GM18502 (cell line): ENCODE data around the gene KCTD20.
"Not testable (repeated sequence)": the region's sequence is repeated elsewhere in the genome, so short reads cannot be mapped to it uniquely, and the experiment has no call there.

Experiments
- ATAC-seq: cut with Tn5 transposase; IDR thresholded peaks from one replicate; pipeline ENCODE4 v1.9.1; 2021; ENCODE audit warnings: mild to moderate bottlenecking; ENCODE audit not compliant: unreplicated experiment, poor library complexity

Gene KCTD20

DNA sequence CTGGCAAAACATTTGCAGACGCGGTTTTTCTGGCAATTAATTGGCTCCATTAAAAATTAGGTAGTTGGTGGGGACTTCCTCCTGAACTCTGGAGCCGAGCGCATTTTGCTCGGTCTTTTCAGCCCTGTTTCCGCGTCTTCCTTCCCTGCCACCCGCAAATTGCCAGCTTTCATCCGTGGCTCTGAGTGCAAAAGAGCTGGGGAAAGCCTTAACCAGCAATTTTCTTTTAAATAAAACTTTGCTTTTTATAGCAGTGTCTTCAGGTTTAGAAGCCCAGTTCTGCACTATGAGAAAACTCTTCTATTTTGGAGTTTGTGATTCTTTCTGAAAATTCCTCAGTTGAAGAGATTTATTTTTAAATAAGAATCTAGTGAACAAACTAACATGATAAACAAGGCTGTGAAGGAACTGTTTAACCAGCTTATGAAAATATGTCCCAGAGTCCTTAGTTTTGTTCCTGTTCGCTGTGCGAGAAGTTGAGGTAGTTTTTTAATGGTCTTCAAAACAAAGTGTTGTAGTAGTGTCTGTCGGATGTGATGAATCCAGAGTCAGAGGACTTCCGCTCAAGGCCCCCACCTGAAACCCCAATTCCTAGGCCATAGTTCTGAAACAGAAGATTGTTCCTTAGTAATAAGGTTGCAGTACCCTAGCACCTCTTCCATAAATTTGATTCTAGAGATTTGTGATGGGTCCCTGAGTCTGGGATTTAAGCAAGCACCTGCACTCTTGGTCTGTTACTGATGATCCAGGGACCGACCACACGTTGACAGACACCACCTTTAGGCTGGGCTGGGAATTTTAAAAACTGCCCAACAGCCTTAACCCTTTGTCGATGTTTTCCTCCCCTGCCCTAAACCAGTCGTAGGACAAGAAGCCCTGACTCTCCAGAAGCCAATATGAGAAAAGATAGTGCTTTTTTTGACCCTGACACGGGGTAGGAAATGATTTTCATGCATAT lies 950 bp downstream of the KCTD20 start:
- ATAC-seq, result no peak

DNA sequence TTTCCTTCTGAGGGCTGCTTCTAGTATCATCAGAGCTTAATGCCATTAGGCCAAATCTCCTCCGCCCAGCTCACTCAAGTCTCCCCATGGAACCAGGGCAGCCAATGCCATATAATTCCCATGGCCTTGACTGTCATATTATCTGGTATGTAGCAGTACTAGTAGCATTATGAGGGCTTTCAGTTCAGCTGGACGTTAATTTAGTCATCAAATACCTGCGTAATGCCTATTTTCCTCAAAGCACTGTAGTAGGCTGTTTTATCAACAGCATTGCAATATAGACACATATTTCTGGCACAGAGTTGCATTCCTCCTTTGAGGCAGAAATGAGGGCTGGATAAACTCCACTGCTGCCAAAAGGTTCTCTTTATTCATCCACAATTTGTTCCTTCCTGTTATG lies 1.7 kb downstream of the KCTD20 start:
- ATAC-seq, result no peak

DNA sequence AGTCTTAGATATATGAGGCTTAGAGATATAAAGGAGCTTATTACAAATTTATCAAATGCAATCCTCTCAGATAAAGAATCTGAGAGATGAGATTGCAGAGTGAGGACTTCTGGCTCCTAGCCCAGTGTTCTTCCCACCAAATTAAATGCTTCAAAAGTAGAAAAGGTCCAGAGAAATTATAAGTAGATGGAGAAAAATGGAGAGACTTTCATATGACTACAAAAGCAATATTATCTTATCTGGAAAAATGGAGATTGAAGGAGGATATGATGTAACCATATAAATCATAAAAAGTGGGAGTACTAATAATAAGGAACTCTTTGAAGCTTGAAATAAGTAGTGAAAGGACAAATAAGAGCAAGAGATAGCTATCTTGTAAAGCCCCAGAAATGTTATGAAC lies 2.8 kb downstream of the KCTD20 start:
- no peak for ATAC-seq

DNA sequence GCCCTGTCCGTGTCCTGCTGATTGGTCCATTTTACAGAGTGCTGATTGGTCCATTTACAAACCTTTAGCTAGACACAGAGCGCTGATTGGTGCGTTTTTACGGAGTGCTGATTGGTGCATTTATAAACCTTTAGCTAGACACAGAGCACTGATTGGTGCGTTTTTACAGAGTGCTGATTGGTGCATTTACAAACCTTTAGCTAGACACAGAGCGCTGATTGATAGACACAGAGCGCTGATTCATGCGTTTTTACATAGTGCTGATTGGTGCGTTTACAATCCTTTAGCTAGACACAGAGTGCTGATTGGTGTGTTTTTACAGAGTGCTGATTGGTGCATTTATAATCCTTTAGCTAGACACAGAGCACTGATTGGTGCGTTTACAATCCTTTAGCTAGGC lies 6.4 kb downstream of the KCTD20 start:
- ATAC-seq, result not testable (repeated sequence)

DNA sequence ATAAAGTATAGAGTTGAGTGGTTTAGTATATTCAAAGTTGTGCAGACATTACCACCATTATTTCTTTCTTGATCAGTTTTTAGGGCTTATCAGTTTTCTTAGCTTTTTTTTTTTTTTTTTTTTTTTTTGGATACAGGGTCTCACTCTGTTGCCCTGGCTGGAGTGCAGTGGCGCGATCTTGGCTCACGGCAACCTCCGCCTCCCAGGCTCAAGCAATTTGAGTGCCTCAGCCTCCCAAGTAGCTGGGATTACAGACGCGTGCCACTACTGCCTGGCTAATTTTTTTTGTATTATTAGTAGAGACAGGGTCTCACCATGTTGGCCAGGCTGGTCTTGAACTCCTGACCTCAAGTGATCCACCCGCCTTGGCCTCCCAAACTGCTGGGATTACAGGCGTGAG lies 10.1 kb downstream of the KCTD20 start:
- ATAC-seq, result not testable (repeated sequence)

DNA sequence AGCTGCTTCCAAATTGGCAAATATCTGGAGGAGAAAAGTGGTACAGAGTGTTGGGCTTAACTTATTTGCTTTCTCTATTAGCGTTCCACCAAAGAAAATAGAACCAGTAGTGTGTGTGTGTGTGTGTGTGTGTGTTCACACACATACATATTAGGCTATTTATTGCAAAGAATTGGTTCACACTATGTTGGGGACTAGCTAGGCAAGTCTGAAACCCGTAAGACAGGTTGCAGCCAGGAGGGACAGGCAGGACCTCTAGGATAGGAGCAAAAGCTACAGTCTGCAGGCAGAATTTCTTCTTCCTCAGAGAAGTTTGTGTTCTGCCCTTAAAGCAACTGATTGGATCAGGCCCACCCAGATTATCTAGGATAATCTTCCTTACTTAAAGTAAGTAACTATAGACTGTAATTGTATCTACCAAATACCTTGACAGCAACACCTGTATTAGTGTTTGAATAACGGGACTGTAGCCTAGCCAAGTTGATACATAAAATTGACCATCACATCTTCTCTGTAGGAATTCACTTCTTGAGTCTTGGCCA lies 12.8 kb downstream of the KCTD20 start:
- no peak for ATAC-seq

DNA sequence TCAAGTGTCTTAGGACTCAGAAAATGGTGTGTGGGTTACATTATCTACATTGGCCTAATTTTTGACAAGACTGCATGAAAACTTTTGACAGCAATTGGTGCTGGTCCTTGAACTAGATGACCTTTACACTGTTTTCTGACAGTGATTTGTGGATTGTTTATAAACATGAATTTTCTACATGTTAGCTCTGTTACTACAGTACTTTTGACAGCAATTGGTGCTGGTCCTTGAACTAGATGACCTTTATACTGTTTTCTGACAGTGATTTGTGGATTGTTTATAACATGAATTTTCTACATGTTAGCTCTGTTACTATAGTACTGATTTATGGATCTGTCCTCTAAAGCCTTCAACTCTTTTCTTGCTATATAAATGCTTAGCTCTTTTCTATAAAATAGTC lies 16.7 kb downstream of the KCTD20 start:
- ATAC-seq, result no peak

DNA sequence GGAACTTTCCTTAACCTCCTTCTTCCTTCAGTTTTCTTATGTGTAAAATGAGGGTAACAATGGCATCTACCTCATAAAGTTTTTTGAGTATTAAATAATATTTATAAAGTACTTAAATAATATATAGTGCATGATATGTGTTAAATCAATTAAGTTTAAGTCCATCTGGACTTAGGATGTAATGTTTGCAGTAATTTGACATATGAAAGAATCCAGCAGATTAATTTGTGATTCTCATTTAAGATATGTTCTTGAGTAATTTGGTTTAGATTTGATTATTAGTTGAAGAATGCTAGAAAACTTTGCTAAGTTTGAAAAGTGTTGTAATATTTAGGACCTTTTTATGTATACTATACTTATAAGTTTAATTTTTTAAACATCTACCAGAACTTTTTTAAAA lies 18.1 kb downstream of the KCTD20 start:
- ATAC-seq, result no peak

DNA sequence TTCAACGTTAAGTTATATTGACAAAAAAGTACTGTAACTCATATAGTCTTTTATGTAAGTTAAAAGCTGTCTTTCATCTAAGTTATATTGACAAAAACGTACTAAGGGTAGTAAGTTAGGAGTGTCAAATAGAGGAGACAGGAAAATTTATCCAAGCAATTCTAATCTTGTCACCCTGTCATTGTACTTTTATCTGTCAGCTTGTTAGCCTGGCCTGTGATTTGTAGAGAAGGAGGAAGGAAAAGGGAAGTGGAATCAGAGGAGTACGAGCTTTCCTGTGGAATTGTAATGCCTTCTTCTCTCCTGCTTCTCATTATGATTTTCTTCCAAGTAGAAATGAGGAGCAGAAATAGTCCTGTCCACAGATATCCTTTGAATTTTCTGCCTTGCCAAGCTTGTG lies 18.8 kb downstream of the KCTD20 start:
- ATAC-seq, result no peak

DNA sequence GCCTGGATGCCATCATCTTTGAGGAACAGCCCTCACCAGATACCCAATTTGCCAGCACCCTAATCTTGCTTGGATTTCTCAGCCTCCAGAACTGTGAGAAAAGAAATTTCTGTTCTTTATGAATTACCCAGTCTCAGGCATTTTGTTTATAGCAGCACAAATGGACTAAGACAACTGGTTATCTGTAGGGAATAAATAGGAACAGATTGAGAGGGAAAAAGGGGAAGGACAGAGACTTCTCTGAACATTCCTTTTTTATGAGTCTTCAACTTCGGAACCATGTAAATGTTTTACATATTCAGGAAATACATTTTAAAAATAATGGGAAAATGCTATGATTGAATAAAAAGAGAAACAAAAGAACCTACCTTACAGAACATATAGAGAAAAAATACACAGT lies 20.9 kb downstream of the KCTD20 start:
- ATAC-seq, result no peak

DNA sequence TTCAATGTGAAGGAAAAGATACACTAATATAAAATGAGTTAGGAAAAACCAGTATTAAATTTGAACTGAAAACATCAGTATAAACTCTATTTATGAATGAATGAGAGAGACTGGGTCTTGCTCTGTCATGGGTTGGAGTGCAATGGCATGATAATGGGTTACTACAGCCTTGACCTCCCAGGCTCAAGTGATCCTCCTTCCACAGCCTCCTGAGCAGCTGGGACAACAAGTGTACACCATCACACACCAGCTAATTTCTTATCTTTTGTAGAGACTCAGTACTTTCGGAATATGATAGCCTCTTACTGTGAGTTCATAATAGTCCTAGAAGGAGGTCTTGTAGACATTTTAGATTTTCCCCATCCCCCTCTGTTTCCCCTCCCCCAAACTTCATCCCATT lies 21.4 kb downstream of the KCTD20 start:
- no peak for ATAC-seq

DNA sequence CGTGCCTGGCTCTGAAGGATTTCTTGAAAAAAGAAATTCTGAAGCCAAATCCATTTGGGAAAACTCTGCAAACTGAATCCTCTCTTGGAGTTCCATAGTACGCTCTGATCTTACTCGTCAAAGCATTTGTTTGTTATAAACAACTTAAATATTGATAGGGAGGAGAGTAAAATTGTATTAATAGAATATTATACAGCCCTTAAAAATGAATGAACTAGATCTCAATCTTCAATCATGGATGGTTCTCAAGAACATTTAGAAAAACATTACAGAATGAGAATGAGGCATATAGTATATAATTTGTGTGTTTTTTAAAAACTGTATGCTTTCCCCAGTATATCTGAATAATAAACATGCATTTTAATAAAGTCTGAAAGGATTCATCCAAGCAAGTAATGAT lies 24.8 kb downstream of the KCTD20 start:
- no peak for ATAC-seq

DNA sequence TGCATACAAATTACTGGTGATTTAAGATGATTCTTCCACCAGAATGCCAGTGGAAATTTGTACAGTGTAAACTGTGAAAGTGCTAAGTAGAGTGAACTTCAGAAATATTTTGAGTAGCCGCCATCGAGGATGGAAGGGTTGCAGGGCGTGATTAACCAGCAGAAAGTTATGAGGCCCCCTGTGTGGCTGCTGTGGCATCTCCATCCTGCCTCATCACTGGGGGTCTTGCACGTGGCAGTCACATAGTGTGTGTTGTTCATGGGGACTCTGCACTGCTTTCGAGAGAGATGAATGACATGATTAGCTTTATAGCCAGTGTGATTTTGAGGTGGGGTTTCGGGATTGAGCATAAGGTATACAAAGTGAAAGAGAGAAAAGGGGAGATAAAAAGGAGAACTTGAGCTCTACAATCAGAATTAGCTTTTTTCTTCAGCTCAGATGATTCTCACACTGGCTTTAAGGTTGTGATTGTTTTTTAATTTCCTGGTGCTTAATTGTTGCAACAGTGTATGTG lies 26.4 kb downstream of the KCTD20 start:
- ATAC-seq, result no peak

DNA sequence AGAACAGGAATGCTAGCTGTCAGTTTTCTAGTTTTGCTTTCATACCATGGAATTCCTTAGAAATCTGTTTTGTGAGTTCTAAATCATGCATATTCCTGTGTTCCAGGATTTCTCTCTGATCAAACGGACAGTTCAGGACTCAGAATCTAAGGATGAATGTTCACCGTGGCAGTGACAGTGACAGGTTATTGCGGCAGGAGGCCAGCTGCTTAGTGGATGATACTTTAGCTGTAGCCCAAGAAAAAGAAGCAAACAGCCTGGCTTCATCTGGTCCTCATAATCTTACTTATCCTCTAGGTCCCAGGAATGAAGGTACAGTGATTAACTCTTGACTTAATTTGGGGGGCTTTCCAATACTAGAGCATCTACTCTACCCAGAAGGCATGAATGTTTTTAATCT lies 27.1 kb downstream of the KCTD20 start:
- ATAC-seq, result no peak

DNA sequence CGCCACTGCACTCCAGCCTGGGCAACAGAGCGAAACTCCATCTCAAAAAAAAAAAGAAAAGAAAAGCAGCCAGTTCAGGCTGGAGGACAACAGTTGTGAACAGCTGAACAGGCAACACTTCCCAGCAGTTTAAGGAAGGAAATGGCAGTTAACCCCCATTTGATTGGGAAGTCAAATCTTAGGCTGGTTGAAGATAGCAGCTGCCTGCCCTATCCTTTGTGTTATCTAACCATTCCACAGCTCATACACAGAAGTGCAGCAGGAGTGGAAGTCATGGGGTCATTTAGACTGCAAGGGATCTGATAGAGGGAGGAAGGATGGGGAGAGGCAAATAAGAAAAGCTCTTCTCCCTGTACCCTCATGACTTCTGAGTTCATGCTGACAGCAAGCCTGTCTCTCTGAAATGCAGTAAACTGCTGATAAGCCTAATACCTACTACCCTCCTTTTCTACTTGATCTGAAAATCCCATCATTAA lies 35.3 kb downstream of the KCTD20 start:
- ATAC-seq, result no peak

DNA sequence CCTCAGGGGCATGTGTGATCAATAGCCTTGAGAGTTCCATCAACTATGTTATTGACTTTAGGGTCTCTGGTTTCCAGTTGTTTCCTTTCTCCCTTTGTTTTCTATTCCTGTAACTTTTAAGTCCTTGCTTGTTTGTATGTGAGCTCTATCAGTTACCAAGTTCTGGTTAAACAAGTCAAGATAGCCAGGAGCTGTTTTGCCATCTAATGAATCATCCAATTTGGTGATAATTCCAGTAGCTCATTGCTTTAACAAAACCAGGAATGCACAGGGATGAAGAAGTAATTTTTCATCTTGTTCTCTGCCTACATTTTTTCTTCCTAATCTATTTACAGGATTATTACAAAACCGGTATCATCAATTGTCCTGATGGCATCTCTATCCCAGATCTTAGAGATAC lies 36.5 kb downstream of the KCTD20 start:
- ATAC-seq, result no peak

DNA sequence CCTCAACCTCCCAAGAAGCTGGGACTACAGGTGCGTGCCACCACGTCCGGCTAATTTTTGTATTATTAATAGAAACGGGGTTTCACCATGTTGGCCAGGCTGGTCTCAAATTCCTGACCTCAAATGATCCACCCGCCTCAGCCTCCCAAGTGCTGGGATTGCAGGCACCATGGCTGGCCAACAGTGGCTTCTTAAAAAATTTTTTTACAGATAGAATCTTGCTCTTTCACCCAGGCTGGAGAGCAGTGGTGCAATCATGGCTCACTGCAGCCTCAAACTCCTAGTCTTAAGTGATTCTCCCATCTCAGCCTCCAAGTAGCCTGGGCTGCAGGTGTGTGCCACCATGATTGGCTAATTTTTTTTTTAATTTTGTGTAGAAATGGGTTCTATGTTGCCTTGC lies 40.5 kb downstream of the KCTD20 start:
- ATAC-seq, result not testable (repeated sequence)

DNA sequence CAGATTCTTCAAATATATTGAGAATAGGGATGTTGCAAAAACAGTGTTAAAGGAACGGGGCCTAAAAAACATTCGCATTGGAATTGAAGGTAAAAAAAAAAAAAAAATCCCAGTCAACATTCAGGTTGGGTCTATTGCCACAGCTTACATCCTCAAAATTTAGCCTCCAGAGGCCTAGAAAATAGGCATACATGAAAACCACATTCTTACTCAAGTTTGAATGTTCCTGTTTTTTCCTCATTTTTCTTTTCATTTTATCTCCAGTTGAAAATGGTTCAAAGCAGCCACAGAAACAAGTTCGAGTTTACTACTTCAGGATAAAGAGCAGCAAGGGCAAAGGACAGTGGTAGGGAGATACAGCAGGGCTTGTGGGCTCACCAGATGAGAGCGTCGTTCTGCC lies 41.9 kb downstream of the KCTD20 start:
- no peak for ATAC-seq

DNA sequence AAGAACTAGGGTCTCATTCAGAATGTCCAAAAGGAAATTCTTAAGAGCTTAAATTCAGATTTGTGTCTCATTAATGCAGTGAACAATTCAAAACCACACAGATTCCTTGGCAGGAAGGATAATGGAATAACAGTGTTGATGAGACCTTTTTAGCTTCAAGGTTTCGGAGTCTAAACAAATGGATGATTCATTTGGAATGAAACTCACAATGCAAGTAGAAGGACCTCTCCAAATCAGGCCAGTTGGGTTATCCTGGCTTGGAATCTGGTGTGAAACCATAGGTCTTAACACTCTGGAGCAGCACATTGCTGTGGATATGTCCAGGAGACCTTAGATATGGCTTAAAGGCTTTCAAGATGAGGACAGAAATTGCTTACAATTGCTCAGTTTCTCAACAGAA lies 44.9 kb downstream of the KCTD20 start:
- ATAC-seq, result no peak

DNA sequence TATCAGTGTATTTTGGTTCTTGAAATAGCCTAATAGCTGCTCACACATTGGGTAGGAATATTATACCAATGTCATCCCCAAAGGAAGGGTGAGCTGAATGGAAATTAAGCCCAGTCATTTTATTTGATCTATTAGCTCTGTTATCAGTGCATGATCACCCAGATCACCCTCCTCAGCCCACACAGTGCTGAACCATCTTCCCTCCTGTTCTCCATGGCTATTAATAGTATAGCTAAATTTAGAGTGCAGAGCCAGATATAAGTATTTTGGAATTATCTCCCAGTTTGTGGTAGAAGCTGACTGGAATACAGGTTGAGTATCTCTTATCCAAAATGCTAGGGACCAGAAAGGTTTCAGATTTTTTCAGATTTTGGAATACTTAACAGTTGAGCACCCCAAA lies 45.4 kb downstream of the KCTD20 start:
- ATAC-seq, result no peak

DNA sequence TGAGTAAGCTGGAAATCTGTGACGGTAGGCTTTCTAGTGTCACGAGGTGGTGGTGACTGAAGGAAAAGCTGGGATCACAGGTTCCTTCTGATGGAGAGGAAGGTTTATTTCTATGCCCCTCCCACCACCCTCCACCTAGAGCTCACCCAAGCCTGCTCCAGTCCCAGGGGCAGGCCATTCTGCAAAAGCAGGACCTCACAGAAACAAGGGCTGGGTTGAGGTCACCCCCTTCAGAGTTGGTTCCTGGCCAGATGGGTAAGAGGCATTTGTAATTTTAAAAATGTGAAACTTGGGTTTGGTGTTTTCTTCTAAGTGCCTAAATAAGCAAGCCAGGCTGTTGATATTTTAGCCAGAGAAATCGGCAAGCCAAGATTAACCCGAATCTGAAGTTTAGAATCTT lies 46.6 kb downstream of the KCTD20 start:
- ATAC-seq, result no peak
